Breast epithelium (tissue), 4 donors: ENCODE data around the gene VENTX. TPM values are rescaled to one million over a fixed set of nuclear protein-coding genes. Genes with fewer than 3 reads are reported as not detected.

Experiments
- DNase-seq, 2 donors: peaks; one replicate each; pipeline ENCODE4 v3.0.0-alpha.2; 2019; ENCODE audit warnings: low spot score in 2 of 2
- H3K27ac ChIP-seq, 2 donors: fragments of 200-600 bp; sonication (generic) in 1 of 2; one replicate each; pipeline ENCODE4 v1.5.1; 2016 to 2019; ENCODE audit warnings: mild to moderate bottlenecking in 1 of 2
- H3K27me3 ChIP-seq, 2 donors: fragments of 200-600 bp; sonication (generic) in 1 of 2; one replicate each; pipeline versions ENCODE4 v1.5.1 to v1.6.0; 2017 to 2019; ENCODE audit warnings: control low read depth in 1 of 2, mild to moderate bottlenecking in 1 of 2
- H3K36me3 ChIP-seq: fragments of 200-600 bp; one replicate; pipeline ENCODE4 v1.5.1; 2019
- H3K4me1 ChIP-seq, 2 donors: fragments of 200-600 bp; sonication (generic); one replicate each; pipeline ENCODE4 v1.5.1; 2016 to 2019; ENCODE audit warnings: control low read depth in 1 of 2
- H3K4me3 ChIP-seq, 3 donors: fragments of 200-600 bp; sonication (generic); 1 replicate in 2 of 3; 2 replicates in 1 of 3; pipeline ENCODE4 v1.5.1; 2016 to 2019; ENCODE audit warnings: mild to moderate bottlenecking in 3 of 3, moderate library complexity in 2 of 3
- H3K9me3 ChIP-seq, 2 donors: fragments of 200-600 bp; sonication (generic) in 1 of 2; one replicate each; pipeline ENCODE4 v1.5.1; 2016 to 2019; ENCODE audit warnings: control low read depth in 1 of 2
- CTCF ChIP-seq, 3 donors: fragments of 450-650 bp; IDR thresholded peaks; one replicate each; pipeline ENCODE4 v1.5.1; 2016 to 2017; ENCODE audit warnings: antibody characterized with exemption in 3 of 3, mild to moderate bottlenecking in 3 of 3, moderate library complexity in 3 of 3
- POLR2A ChIP-seq: fragments of 450-650 bp; IDR thresholded peaks from one replicate; pipeline ENCODE4 v1.6.1; 2016; ENCODE audit warnings: antibody characterized with exemption, mild to moderate bottlenecking, moderate library complexity
- POLR2AphosphoS5 ChIP-seq, 3 donors: sonication (generic); formaldehyde crosslinking; IDR thresholded peaks; one replicate each; pipeline ENCODE4 v1.6.1; 2017; ENCODE audit warnings: antibody characterized with exemption in 3 of 3
- intact Hi-C: fragments of 100-400 bp; cut with DNase I; formaldehyde crosslinking; loops from one replicate; pipeline ENCODE4 v1.15.1; 2023; ENCODE audit warnings: low total_unique reads
- total RNA-seq, 3 donors: library from RNA; depleted of rRNA; stranded (reverse); fragments of >200 nt; gene quantifications; one replicate each; pipeline ENCODE4 v1.1.0, GENCODE V29; 2016

VENTX gene
- total RNA-seq, 3 donors from 2014 or later: 0.33 to 4.6 (median 0.73) TPM

GRCh38 chr10:133266056-133266795 lies 28.6 kb downstream of the VENTX start:
- Histone ChIP-seq H3K4me3 (no peak overlapping the region), H3K4me1 (no peaks in the 10 kb centered on the region), H3K9me3 (no peaks in the 10 kb centered on the region), H3K27me3 (no peaks in the 10 kb centered on the region), H3K36me3 (no peaks in the 10 kb centered on the region), H3K27ac (no peak overlapping the region)
- TF ChIP-seq CTCF (IDR thresholded peaks at IDR 0.05): no peak
- no peak for TF ChIP-seq POLR2AphosphoS5 (IDR thresholded peaks at IDR 0.05)
- no peak for TF ChIP-seq POLR2A
- DNase-seq: no peak
- intact Hi-C loops: no loop called here

- no peak for TF ChIP-seq CTCF (IDR thresholded peaks at IDR 0.05)
- TF ChIP-seq POLR2A: no peak
- no peak for TF ChIP-seq POLR2AphosphoS5 (IDR thresholded peaks at IDR 0.05)
- no peaks in the 10 kb centered on the region for H3K9me3 ChIP-seq
- no peaks in the 10 kb centered on the region for H3K27me3 ChIP-seq
- DNase-seq: no peak
- no peak overlapping the region for H3K4me3 ChIP-seq
- intact Hi-C loops: no loop called here
- no peak overlapping the region for H3K27ac ChIP-seq
- H3K36me3 ChIP-seq: no peaks in the 10 kb centered on the region
- H3K4me1 ChIP-seq: no peaks in the 10 kb centered on the region
Observed at GRCh38 chr10:133267293-133267692, 29.6 kb downstream of the VENTX start.

- no peak for DNase-seq
- Histone ChIP-seq H3K27me3 (no peaks in the 10 kb centered on the region), H3K4me1 (no peaks in the 10 kb centered on the region)
Observed at GRCh38 chr10:133267829-133268228, 30.2 kb downstream of the VENTX start.

GRCh38 chr10:133268532-133268931 lies 30.9 kb downstream of the VENTX start:
- no peaks in the 10 kb centered on the region for H3K4me1 ChIP-seq
- intact Hi-C loops: no loop called here
- no peaks in the 10 kb centered on the region for H3K9me3 ChIP-seq
- no peak overlapping the region for H3K4me3 ChIP-seq
- H3K36me3 ChIP-seq: no peaks in the 10 kb centered on the region
- TF ChIP-seq POLR2A: no peak
- no peak for DNase-seq
- H3K27me3 ChIP-seq: no peaks in the 10 kb centered on the region
- H3K27ac ChIP-seq: no peak overlapping the region

More at GRCh38 chr10:133267829-133268228, 30.2 kb downstream of the VENTX start:
- TF ChIP-seq CTCF (IDR thresholded peaks at IDR 0.05) (no peak), POLR2AphosphoS5 (IDR thresholded peaks at IDR 0.05) (no peak), POLR2A (no peak)
- no peaks in the 10 kb centered on the region for H3K36me3 ChIP-seq
- intact Hi-C loops: no loop called here
- no peak overlapping the region for H3K27ac ChIP-seq
- H3K9me3 ChIP-seq: no peaks in the 10 kb centered on the region
- no peak overlapping the region for H3K4me3 ChIP-seq

GRCh38 chr10:133269367-133269766 lies 31.7 kb downstream of the VENTX start:
- no peaks in the 10 kb centered on the region for H3K4me1 ChIP-seq
- no peaks in the 10 kb centered on the region for H3K9me3 ChIP-seq
- H3K4me3 ChIP-seq: no peak overlapping the region
- no peaks in the 10 kb centered on the region for H3K27me3 ChIP-seq
- TF ChIP-seq POLR2A (no peak), CTCF (IDR thresholded peaks at IDR 0.05) (no peak), POLR2AphosphoS5 (IDR thresholded peaks at IDR 0.05) (no peak)
- H3K27ac ChIP-seq: no peak overlapping the region
- intact Hi-C loops: no loop called here
- DNase-seq: no peak
- no peaks in the 10 kb centered on the region for H3K36me3 ChIP-seq
